Heart right ventricle (tissue), 16 donors: ENCODE measurements around the gene AOC2. TPM values are rescaled to one million over a fixed set of nuclear protein-coding genes. Genes with fewer than 3 reads are reported as not detected.
"Not testable (repeated sequence)": the region's sequence is repeated elsewhere in the genome, so short reads cannot be mapped to it uniquely, and the experiment has no call there.

Experiments used
- ATAC-seq, 8 donors: fragments of 200-7000 bp; cut with Tn5 transposase; one replicate each; pipeline ENCODE4 v1.9.1; 2020; ENCODE audit warnings: mild to moderate bottlenecking in 8 of 8, moderate library complexity in 8 of 8, moderate number of reproducible peaks in 1 of 8
- DNase-seq, 2 donors: peaks; one replicate each; pipeline ENCODE4 v3.0.0-alpha.2; 2020
- H3K27ac ChIP-seq, 10 donors: fragments of 200-600 bp; sonication (generic) in 2 of 10; one replicate each; pipeline versions ENCODE4 v1.5.0 to v1.8.0; 2020 to 2022; ENCODE audit warnings: mild to moderate bottlenecking in 3 of 10
- H3K27me3 ChIP-seq, 7 donors: fragments of 200-600 bp; one replicate each; pipeline ENCODE4 v1.8.0; 2021 to 2022; ENCODE audit warnings: mild to moderate bottlenecking in 2 of 7
- H3K36me3 ChIP-seq, 9 donors: fragments of 200-600 bp; sonication (generic) in 1 of 9; one replicate each; pipeline versions ENCODE4 v1.5.0 to v1.8.0; 2020 to 2022; ENCODE audit warnings: mild to moderate bottlenecking in 2 of 9
- H3K4me1 ChIP-seq, 9 donors: fragments of 200-600 bp; sonication (generic) in 1 of 9; one replicate each; pipeline versions ENCODE4 v1.5.0 to v1.8.0; 2020 to 2022; ENCODE audit warnings: mild to moderate bottlenecking in 4 of 9
- H3K4me3 ChIP-seq, 10 donors: fragments of 200-600 bp; sonication (generic) in 2 of 10; one replicate each; pipeline versions ENCODE4 v1.5.0 to v1.8.0; 2020 to 2022; ENCODE audit warnings: mild to moderate bottlenecking in 7 of 10, moderate library complexity in 2 of 10
- H3K9me3 ChIP-seq, 11 donors: fragments of 200-600 bp in 10 of 11; sonication (generic) in 2 of 11; one replicate each; pipeline versions ENCODE4 v1.5.0 to v1.8.0; 2013 to 2022; ENCODE audit warnings: mild to moderate bottlenecking in 2 of 11, control low read depth in 1 of 11, moderate library complexity in 1 of 11
- CTCF ChIP-seq, 9 donors: fragments of 200-600 bp; sonication (generic) in 2 of 9; IDR thresholded peaks; one replicate each; pipeline versions ENCODE4 v1.5.0 to v1.8.0; 2021 to 2022; ENCODE audit warnings: antibody characterized with exemption in 9 of 9, mild to moderate bottlenecking in 5 of 9, moderate library complexity in 1 of 9
- WGBS, 2 donors: extraction: QIAGEN DNeasy Blood & Tissue Kit; methylation state at CpG; one replicate each; pipeline ENCODE4 v1.1.7; 2013; ENCODE audit warnings: inconsistent platforms in 1 of 2; 5-methylcytosine and 5-hydroxymethylcytosine counted together
- intact Hi-C, 10 donors: fragments of 100-400 bp; cut with DNase I; formaldehyde crosslinking; loops; one replicate each; pipeline versions ENCODE4 v1.11.1 to v1.14.2; 2022
- polyA plus RNA-seq, 2 donors: library from polyadenylated mRNA; stranded (reverse); fragments of 200-250 nt; gene quantifications; one replicate each; pipeline ENCODE4 v1.2.3, GENCODE V29; 2013
- total RNA-seq, 10 donors: library from RNA; stranded (reverse); fragmentation: NEBNext Ultra II Directional in 3 of 10; extraction: Animal tissue kit (Norgen Biotek cat#: 25700) in 3 of 10; gene quantifications; one replicate each; pipeline versions ENCODE4 v1.2.1 to v1.2.4, GENCODE V29; 2021 to 2023
- donor health status: Arrhythmogenic right ventricular cardiomyopathy.
- donor health status: ischemic (EF 13 %, LVEDD 7.1; RV severe dilation, severe dysfunction).
- donor health status: healthy with polysubstance abuse.
- donor health status: DM: no; HTN: yes; CAD: no.
- donor health status: DM: no; HTN: no; CAD: no.
- donor health status: ischemic (EF 25% LVEDD 6.9; RV normal size, moderate dysfunction).
- donor health status: ischemic (EF 25% LVEDD 5.7; RV mildly dilated, moderate dysfunction).
- donor health status: healthy.
- donor health status: DM: yes; HTN: yes; CAD: no.
- donor health status: Ischemic cardiomyopathy.
- donor health status: ischemic (EF 35%, LVEDD 5.7; RV mildly dilated, moderate dysfunction).
- donor health status: nonischemic (EF 11% LVEDD 7.7; RV severe dilation, severe dysfunction).
- donor health status: DM: yes; HTN: yes; CAD: no.
- donor health status: PGD.
- donor health status: ischemic (EF 29% LVEDD 5.4; RV normal size, mild dysfunction).
- donor health status: nonischemic (EF 23%, LVEDD 6.1; RV moderate dilation, normal function).

AOC2 gene
- total and polyA plus RNA-seq, 12 donors, result 0.14 to 0.72 (median 0.51) TPM

GRCh38 chr17:42880776-42881310, 36.5 kb downstream of the AOC2 start:
- ATAC-seq (no peak), DNase-seq (no peak)
- H3K4me1 ChIP-seq, result peaks cover 0 to 8% (median under 1%) of the 10 kb centered on the region in 9 donors
- no peak overlapping the region for H3K27ac ChIP-seq
- no peaks in the 10 kb centered on the region for H3K9me3 ChIP-seq
- no peaks in the 10 kb centered on the region for H3K36me3 ChIP-seq
- peaks cover 0 to 9% (median 0%) of the 10 kb centered on the region in 7 donors for H3K27me3 ChIP-seq
- no peak overlapping the region for H3K4me3 ChIP-seq
- intact Hi-C loops, result loop anchor here in 1 of 10 donors (5.0 kb wide), 1 partner anchor 46 kb away; no protein-coding TSS in a partner anchor
- TF ChIP-seq CTCF (IDR thresholded peaks at IDR 0.05), result no peak
- 82 to 89% methylated on average over 5 of the region's 5 CpGs for WGBS, 2 donors

- WGBS, 2 donors, result 90 to 95% methylated on average over 6 of the region's 6 CpGs
- not testable (repeated sequence) for H3K27ac ChIP-seq
- intact Hi-C loops, result loop anchor here in 1 of 10 donors (5.0 kb wide), 1 partner anchor 46 kb away; no protein-coding TSS in a partner anchor
Observed at GRCh38 chr17:42881706-42882105, 37.3 kb downstream of the AOC2 start.

GRCh38 chr17:42882166-42882565, 37.8 kb downstream of the AOC2 start:
- H3K36me3 ChIP-seq, result no peaks in the 10 kb centered on the region

More at GRCh38 chr17:42881706-42882105, 37.3 kb downstream of the AOC2 start:
- H3K9me3 ChIP-seq, H3K4me3 ChIP-seq, H3K27me3 ChIP-seq, H3K36me3 ChIP-seq, DNase-seq, ATAC-seq: not testable (repeated sequence)
- H3K4me1 ChIP-seq, result peaks cover 0 to 17% (median 8%) of the 10 kb centered on the region in 9 donors

GRCh38 chr17:42883802-42884558, 39.6 kb downstream of the AOC2 start:
- no peak for TF ChIP-seq CTCF (IDR thresholded peaks at IDR 0.05)
- intact Hi-C loops, result loop anchor here in 1 of 10 donors (5.0 kb wide), 1 partner anchor 43 kb away; no protein-coding TSS in a partner anchor
- H3K36me3 ChIP-seq, result no peaks in the 10 kb centered on the region
- no peak for ATAC-seq
- peaks cover 0 to 35% (median 8%) of the 10 kb centered on the region in 9 donors for H3K4me1 ChIP-seq
- DNase-seq, result no peak
- H3K4me3 ChIP-seq, result no peak overlapping the region
- WGBS, 2 donors, result 82 to 87% methylated on average over 7 of the region's 7 CpGs
- H3K27me3 ChIP-seq, result no peaks in the 10 kb centered on the region
- no peaks in the 10 kb centered on the region for H3K9me3 ChIP-seq
- H3K27ac ChIP-seq, result no peak overlapping the region

More at GRCh38 chr17:42882166-42882565, 37.8 kb downstream of the AOC2 start:
- H3K4me3 ChIP-seq, result no peak overlapping the region
- ATAC-seq (no peak), DNase-seq (no peak)
- no peak overlapping the region for H3K27ac ChIP-seq
- WGBS, 2 donors, result 87 to 92% methylated on average over 8 of the region's 8 CpGs
- H3K27me3 ChIP-seq, result peaks cover 0 to 9% (median 0%) of the 10 kb centered on the region in 7 donors
- intact Hi-C loops, result loop anchor here in 1 of 10 donors (5.0 kb wide), 1 partner anchor 45 kb away; no protein-coding TSS in a partner anchor
- TF ChIP-seq CTCF (IDR thresholded peaks at IDR 0.05), result no peak
- H3K4me1 ChIP-seq, result peaks cover 0 to 22% (median 8%) of the 10 kb centered on the region in 9 donors
- H3K9me3 ChIP-seq, result no peaks in the 10 kb centered on the region

GRCh38 chr17:42885806-42886205, 41.4 kb downstream of the AOC2 start:
- DNase-seq, H3K9me3 ChIP-seq, intact Hi-C loops, H3K27me3 ChIP-seq, ATAC-seq, H3K4me3 ChIP-seq, H3K36me3 ChIP-seq: not testable (repeated sequence)
- peak overlapping the region in 3 of 10 donors; percentile 13 to 59 (median 48) for H3K27ac ChIP-seq
- WGBS, 2 donors, result 93 to 98% methylated on average over 3 of the region's 3 CpGs
- H3K4me1 ChIP-seq, result peaks cover 0 to 35% (median 8%) of the 10 kb centered on the region in 9 donors
